Colonic mucosa (tissue), 4 donors: ENCODE results near the gene MRPL57. TPM values are rescaled to one million over a fixed set of nuclear protein-coding genes. Genes with fewer than 3 reads are reported as not detected.
A peak's percentile ranks its signal among the peaks of the same experiment; 100 is the strongest.

Experiments
- DNase-seq: peaks from one replicate; pipeline ENCODE4 v3.0.0-alpha.2; 2020
- H3K27ac ChIP-seq: fragments of 200-600 bp; one replicate; pipeline ENCODE4 v1.8.0; 2021
- H3K27me3 ChIP-seq: fragments of 200-600 bp; one replicate; pipeline ENCODE4 v1.8.0; 2021
- H3K36me3 ChIP-seq: fragments of 200-600 bp; one replicate; pipeline ENCODE4 v1.8.0; 2021
- H3K4me1 ChIP-seq: fragments of 200-600 bp; one replicate; pipeline ENCODE4 v1.8.0; 2021; ENCODE audit warnings: mild to moderate bottlenecking
- H3K4me3 ChIP-seq: fragments of 200-600 bp; one replicate; pipeline ENCODE4 v1.8.0; 2021
- H3K9ac ChIP-seq, 2 donors: one replicate each; pipeline ENCODE4 v1.7.0; 2013; ENCODE audit warnings: control low read depth in 2 of 2, low read depth in 2 of 2, low read length in 2 of 2
- H3K9me3 ChIP-seq: fragments of 200-600 bp; one replicate; pipeline ENCODE4 v1.8.0; 2021
- CTCF ChIP-seq: fragments of 200-600 bp; IDR thresholded peaks from one replicate; pipeline ENCODE4 v1.8.0; 2022; ENCODE audit warnings: antibody characterized with exemption, mild to moderate bottlenecking
- intact Hi-C: fragments of 100-400 bp; cut with DNase I; formaldehyde crosslinking; loops from one replicate; pipeline ENCODE4 v1.14.1; 2022
- total RNA-seq, 2 donors: library from RNA; stranded (reverse); fragmentation: NEBNext Ultra II Directional in 1 of 2; extraction: Animal tissue kit (Norgen Biotek cat#: 25700) in 1 of 2; gene quantifications; one replicate each; pipeline ENCODE4 v1.2.1, GENCODE V29; 2021
- donor health status: healthy.
- donor health status: DM: no; HTN: no; CAD: no.
- donor health status: DM: no; HTN: no; CAD: no.

Gene MRPL57
- total RNA-seq, 2 donors from 2014 or later, result 18.3 to 25.2 TPM

- H3K27me3 ChIP-seq, result no peaks in the 10 kb centered on the region
- peaks cover 8% of the 10 kb centered on the region for H3K4me1 ChIP-seq
- H3K27ac ChIP-seq, result no peak overlapping the region
- H3K9me3 ChIP-seq, result no peaks in the 10 kb centered on the region
- no peak for TF ChIP-seq CTCF
- no peak overlapping the region for H3K9ac ChIP-seq
- DNase-seq, result no peak
- H3K36me3 ChIP-seq, result no peaks in the 10 kb centered on the region
- no peak overlapping the region for H3K4me3 ChIP-seq
- intact Hi-C loops, result loop anchor here (10.0 kb wide), 1 partner anchor 194 kb away; no protein-coding TSS in a partner anchor
Observed at GRCh38 chr13:21138561-21138960, 37.9 kb upstream of the MRPL57 start.

GRCh38 chr13:21139374-21139773, 37.1 kb upstream of the MRPL57 start:
- peak overlapping the region in 1 of 2 donors; percentile 96 for H3K9ac ChIP-seq
- peak overlapping the region; percentile 78 for H3K27ac ChIP-seq
- peak overlapping the region; percentile 93 for H3K4me3 ChIP-seq
- no peaks in the 10 kb centered on the region for H3K36me3 ChIP-seq
- TF ChIP-seq CTCF, result no peak
- no peaks in the 10 kb centered on the region for H3K27me3 ChIP-seq
- H3K9me3 ChIP-seq, result no peaks in the 10 kb centered on the region
- H3K4me1 ChIP-seq, result peaks cover 8% of the 10 kb centered on the region
- peak; percentile 23 for DNase-seq
- intact Hi-C loops, result loop anchor here (10.0 kb wide), 1 partner anchor 195 kb away; no protein-coding TSS in a partner anchor

GRCh38 chr13:21142766-21143165, 33.7 kb upstream of the MRPL57 start:
- intact Hi-C loops, result no loop called here
- Histone ChIP-seq H3K27ac (no peak overlapping the region), H3K27me3 (no peaks in the 10 kb centered on the region), H3K4me3 (no peak overlapping the region), H3K36me3 (peaks cover 14% of the 10 kb centered on the region), H3K9ac (no peak overlapping the region), H3K9me3 (no peaks in the 10 kb centered on the region), H3K4me1 (peaks cover 8% of the 10 kb centered on the region)
- no peak for TF ChIP-seq CTCF
- no peak for DNase-seq

GRCh38 chr13:21147827-21148226, 28.6 kb upstream of the MRPL57 start:
- no peak for TF ChIP-seq CTCF
- no peak overlapping the region for H3K4me3 ChIP-seq
- no peak for DNase-seq
- peaks cover 14% of the 10 kb centered on the region for H3K36me3 ChIP-seq
- no peak overlapping the region for H3K27ac ChIP-seq
- H3K9ac ChIP-seq, result no peak overlapping the region
- H3K27me3 ChIP-seq, result no peaks in the 10 kb centered on the region
- H3K4me1 ChIP-seq, result no peaks in the 10 kb centered on the region
- intact Hi-C loops, result no loop called here
- H3K9me3 ChIP-seq, result no peaks in the 10 kb centered on the region

GRCh38 chr13:21148557-21149258, 27.8 kb upstream of the MRPL57 start:
- H3K27me3 ChIP-seq, result no peaks in the 10 kb centered on the region
- H3K4me3 ChIP-seq, result no peak overlapping the region
- intact Hi-C loops, result no loop called here
- H3K27ac ChIP-seq, result no peak overlapping the region
- no peak overlapping the region for H3K9ac ChIP-seq
- H3K36me3 ChIP-seq, result peaks cover 14% of the 10 kb centered on the region
- no peaks in the 10 kb centered on the region for H3K4me1 ChIP-seq
- H3K9me3 ChIP-seq, result no peaks in the 10 kb centered on the region
- no peak for DNase-seq
- no peak for TF ChIP-seq CTCF
